Measurements from ENCODE around the gene MYO1A. TPM values are rescaled to one million over a fixed set of nuclear protein-coding genes. Genes with fewer than 3 reads are reported as not detected.

MYO1A gene
- total and polyA plus RNA-seq, 10 of the 15 experiments (the other 5 are each of a cell fraction or from before 2014, with no cell fraction given), result 0.01 to 0.34 (median 0.15) TPM; not detected in 2

GRCh38 chr12:57001448-57001906 is 48.5 kb downstream of the MYO1A start:
- in situ Hi-C loops (cut with MboI), result loop anchor here (5.0 kb wide), 2 partner anchors 111 to 244 kb away; partner anchors contain the start of gene STAT6
- TF ChIP-seq ETV6 (conservative IDR thresholded peaks at IDR 0.05 in 1 of 2, IDR thresholded peaks at IDR 0.05 in 1 of 2; ENCODE audit: borderline replicate concordance in 1 of 2, low read depth in 1 of 2) (no peak), LARP7 (IDR thresholded peaks at IDR 0.05) (0 out of 2 replicates have a peak, but pooled peaks have one; percentile 17), STAT1 (conservative IDR thresholded peaks at IDR 0.05) (no peak), CHD2 (IDR thresholded peaks at IDR 0.05; ENCODE audit: borderline replicate concordance, low read depth, low read length) (no peak), NR2F1 (conservative IDR thresholded peaks at IDR 0.05) (peak; percentile 96), ZBTB33 (IDR thresholded peaks at IDR 0.05) (no peak), ATF3 (IDR thresholded peaks at IDR 0.05; ENCODE audit: borderline replicate concordance, extremely low read depth, low read depth, low read length) (no peak), USF2 (IDR thresholded peaks at IDR 0.05; ENCODE audit: borderline replicate concordance, low read depth, low read length) (no peak), PRDM15 (CRISPR knock-in tag; IDR thresholded peaks at IDR 0.05) (no peak), ATF7 (IDR thresholded peaks at IDR 0.05; ENCODE audit: low read depth) (no peak), TCF3 (IDR thresholded peaks at IDR 0.05; ENCODE audit: borderline replicate concordance, insufficient read depth, low read depth, low read length) (peak; percentile 62; the same call in 1 of the 2 replicates)
- TF ChIP-seq, protein P1, sequence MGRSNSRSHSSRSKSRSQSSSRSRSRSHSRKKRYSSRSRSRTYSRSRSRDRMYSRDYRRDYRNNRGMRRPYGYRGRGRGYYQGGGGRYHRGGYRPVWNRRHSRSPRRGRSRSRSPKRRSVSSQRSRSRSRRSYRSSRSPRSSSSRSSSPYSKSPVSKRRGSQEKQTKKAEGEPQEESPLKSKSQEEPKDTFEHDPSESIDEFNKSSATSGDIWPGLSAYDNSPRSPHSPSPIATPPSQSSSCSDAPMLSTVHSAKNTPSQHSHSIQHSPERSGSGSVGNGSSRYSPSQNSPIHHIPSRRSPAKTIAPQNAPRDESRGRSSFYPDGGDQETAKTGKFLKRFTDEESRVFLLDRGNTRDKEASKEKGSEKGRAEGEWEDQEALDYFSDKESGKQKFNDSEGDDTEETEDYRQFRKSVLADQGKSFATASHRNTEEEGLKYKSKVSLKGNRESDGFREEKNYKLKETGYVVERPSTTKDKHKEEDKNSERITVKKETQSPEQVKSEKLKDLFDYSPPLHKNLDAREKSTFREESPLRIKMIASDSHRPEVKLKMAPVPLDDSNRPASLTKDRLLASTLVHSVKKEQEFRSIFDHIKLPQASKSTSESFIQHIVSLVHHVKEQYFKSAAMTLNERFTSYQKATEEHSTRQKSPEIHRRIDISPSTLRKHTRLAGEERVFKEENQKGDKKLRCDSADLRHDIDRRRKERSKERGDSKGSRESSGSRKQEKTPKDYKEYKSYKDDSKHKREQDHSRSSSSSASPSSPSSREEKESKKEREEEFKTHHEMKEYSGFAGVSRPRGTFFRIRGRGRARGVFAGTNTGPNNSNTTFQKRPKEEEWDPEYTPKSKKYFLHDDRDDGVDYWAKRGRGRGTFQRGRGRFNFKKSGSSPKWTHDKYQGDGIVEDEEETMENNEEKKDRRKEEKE (IDR thresholded peaks at IDR 0.05), result no peak

More at GRCh38 chr12:57001448-57001906, 48.5 kb downstream of the MYO1A start:
- Histone ChIP-seq H3K4me2 (ENCODE audit: control insufficient read depth, insufficient read depth) (no peak overlapping the region; the same call in 1 of the 2 replicates), H3K36me3 (ENCODE audit: control insufficient read depth in 2 of 2, insufficient read depth in 2 of 2, low read length in 1 of 2) (peaks cover 1 to 6% of the 10 kb centered on the region in 2 experiments; a peak in 2 of 4 replicates), H3K27me3 (replicated peaks in 1 of 2; ENCODE audit: control insufficient read depth in 2 of 2, insufficient read depth in 2 of 2, low read length in 1 of 2) (no peaks in the 10 kb centered on the region), H3K9me3 (replicated peaks; ENCODE audit: control insufficient read depth, insufficient read depth, low read length) (no peaks in the 10 kb centered on the region), H3K4me1 (ENCODE audit: control insufficient read depth, insufficient read depth, low read length) (peaks cover 34% of the 10 kb centered on the region), H2AFZ (ENCODE audit: control insufficient read depth, low read depth, low read length) (no peak overlapping the region), H4K20me1 (ENCODE audit: control insufficient read depth, insufficient read depth) (no peaks in the 10 kb centered on the region), H3K9ac (ENCODE audit: control insufficient read depth, insufficient read depth, low read length) (no peak overlapping the region), H3K27ac (ENCODE audit: control insufficient read depth, insufficient read depth) (no peak overlapping the region), H3K4me3 (no peak overlapping the region), H3K79me2 (ENCODE audit: control insufficient read depth, insufficient read depth, low read length) (peaks cover 6% of the 10 kb centered on the region)
- POLR2A ChIA-PET, result interaction anchor here (0.8 to 2.3 kb wide), 4 partner anchors 10 to 249 kb away, joined by 3 to 8 read pairs (median 3); partner anchors contain the start of genes PRIM1 and STAT6
- RAD21 ChIA-PET (ENCODE audit: unreplicated experiment), result interaction anchor here (0.7 to 5.8 kb wide), 24 partner anchors 10 to 365 kb away, joined by 3 to 44 read pairs (median 4); partner anchors contain the start of genes HSD17B6 and STAT6
- CTCF ChIA-PET, result interaction anchor here (0.6 to 12.1 kb wide), 53 partner anchors 10 to 675 kb away, joined by 3 to 177 read pairs (median 4); partner anchors contain the start of genes HSD17B6, MYO1A, NACA and NEMP1
- WGBS (ENCODE audit: insufficient coverage, insufficient replicate concordance, low lambda C conversion rate, missing lambda C conversion rate), result 32% methylated on average over 13 of the region's 13 CpGs
- peak; percentile 63 for ATAC-seq
- FAIRE-seq, result no peak
- SMC1A ChIA-PET (ENCODE audit: uncharacterized antibody, unreplicated experiment), result interaction anchor here (1.0 to 12.3 kb wide), 17 partner anchors 10 to 407 kb away, joined by 3 to 125 read pairs (median 7); partner anchors contain the start of genes HSD17B6 and STAT6
- intact Hi-C loops (cut with micrococcal nuclease; ENCODE audit: unreplicated experiment), result loop anchor here (1.0 kb wide), 2 partner anchors 161 to 244 kb away; no protein-coding TSS in a partner anchor
- no TSS peak for BruUV-seq (replicated peaks)
- DNase-seq (ENCODE audit: low read depth, low spot score), result no peak

All from GM12878 (cell line).